ENCODE measurements around the gene IGSF3.
"Not testable (repeated sequence)": the region's sequence is repeated elsewhere in the genome, so short reads cannot be mapped to it uniquely, and the experiment has no call there.

Gene IGSF3

GRCh38 chr1:116642311-116643280, 24.9 kb downstream of the IGSF3 start:
- DNase-seq (ENCODE audit: low read depth, low spot score); H3K4me3 ChIP-seq (ENCODE audit: low read length): not testable (repeated sequence)

GRCh38 chr1:116637583-116637982, 29.9 kb downstream of the IGSF3 start:
- DNase-seq (ENCODE audit: low read depth, low spot score); H3K4me3 ChIP-seq (ENCODE audit: low read length): not testable (repeated sequence)

- not testable (repeated sequence) for DNase-seq (ENCODE audit: low read depth, low spot score)
Measured at GRCh38 chr1:116636584-116636983, 30.9 kb downstream of the IGSF3 start.

GRCh38 chr1:116634386-116634785, 33.1 kb downstream of the IGSF3 start:
- DNase-seq (ENCODE audit: low read depth, low spot score); H3K4me3 ChIP-seq (ENCODE audit: low read length): not testable (repeated sequence)

More at GRCh38 chr1:116636584-116636983, 30.9 kb downstream of the IGSF3 start:
- H3K4me3 ChIP-seq (ENCODE audit: low read length), result not testable (repeated sequence)

GRCh38 chr1:116631996-116632925, 35.3 kb downstream of the IGSF3 start:
- DNase-seq (ENCODE audit: low read depth, low spot score), result peak; percentile 42
- not testable (repeated sequence) for H3K4me3 ChIP-seq (ENCODE audit: low read length)

GRCh38 chr1:116631554-116631953, 36.0 kb downstream of the IGSF3 start:
- DNase-seq (ENCODE audit: low read depth, low spot score); H3K4me3 ChIP-seq (ENCODE audit: low read length): not testable (repeated sequence)

GRCh38 chr1:116630057-116630456, 37.5 kb downstream of the IGSF3 start:
- not testable (repeated sequence) for DNase-seq (ENCODE audit: low read depth, low spot score); H3K4me3 ChIP-seq (ENCODE audit: low read length)

- not testable (repeated sequence) for DNase-seq (ENCODE audit: low read depth, low spot score)
Measured at GRCh38 chr1:116629441-116629840, 38.1 kb downstream of the IGSF3 start.

GRCh38 chr1:116628448-116628847, 39.1 kb downstream of the IGSF3 start:
- no peak for DNase-seq (ENCODE audit: low read depth, low spot score)
- H3K4me3 ChIP-seq (ENCODE audit: low read length), result no peak overlapping the region

More at GRCh38 chr1:116629441-116629840, 38.1 kb downstream of the IGSF3 start:
- not testable (repeated sequence) for H3K4me3 ChIP-seq (ENCODE audit: low read length)

- H3K4me3 ChIP-seq (ENCODE audit: low read length); DNase-seq (ENCODE audit: low read depth, low spot score): not testable (repeated sequence)
Measured at GRCh38 chr1:116627357-116627756, 40.2 kb downstream of the IGSF3 start.

GRCh38 chr1:116626915-116627314, 40.6 kb downstream of the IGSF3 start:
- H3K4me3 ChIP-seq (ENCODE audit: low read length); DNase-seq (ENCODE audit: low read depth, low spot score): not testable (repeated sequence)

- not testable (repeated sequence) for DNase-seq (ENCODE audit: low read depth, low spot score)
Measured at GRCh38 chr1:116625155-116625554, 42.4 kb downstream of the IGSF3 start.

GRCh38 chr1:116624040-116624439, 43.5 kb downstream of the IGSF3 start:
- no peak for DNase-seq (ENCODE audit: low read depth, low spot score)

More at GRCh38 chr1:116625155-116625554, 42.4 kb downstream of the IGSF3 start:
- H3K4me3 ChIP-seq (ENCODE audit: low read length), result not testable (repeated sequence)

GRCh38 chr1:116622496-116622895, 45.0 kb downstream of the IGSF3 start:
- H3K4me3 ChIP-seq (ENCODE audit: low read length); DNase-seq (ENCODE audit: low read depth, low spot score): not testable (repeated sequence)

More at GRCh38 chr1:116624040-116624439, 43.5 kb downstream of the IGSF3 start:
- H3K4me3 ChIP-seq (ENCODE audit: low read length), result no peak overlapping the region

GRCh38 chr1:116621756-116622155, 45.8 kb downstream of the IGSF3 start:
- H3K4me3 ChIP-seq (ENCODE audit: low read length); DNase-seq (ENCODE audit: low read depth, low spot score): not testable (repeated sequence)

GRCh38 chr1:116620392-116620791, 47.1 kb downstream of the IGSF3 start:
- DNase-seq (ENCODE audit: low read depth, low spot score); H3K4me3 ChIP-seq (ENCODE audit: low read length): not testable (repeated sequence)

GRCh38 chr1:116619106-116619505, 48.4 kb downstream of the IGSF3 start:
- not testable (repeated sequence) for H3K4me3 ChIP-seq (ENCODE audit: low read length); DNase-seq (ENCODE audit: low read depth, low spot score)

- not testable (repeated sequence) for DNase-seq (ENCODE audit: low read depth, low spot score); H3K4me3 ChIP-seq (ENCODE audit: low read length)
Measured at GRCh38 chr1:116617808-116618207, 49.7 kb downstream of the IGSF3 start.

GRCh38 chr1:116613825-116614224, 53.7 kb downstream of the IGSF3 start:
- not testable (repeated sequence) for DNase-seq (ENCODE audit: low read depth, low spot score); H3K4me3 ChIP-seq (ENCODE audit: low read length)
